PFSK-1 (cell line): Measurements from ENCODE around the gene TAOK1.

ENCODE experiments used
- POLR2AphosphoS5 ChIP-seq: IDR thresholded peaks from 2 replicates; pipeline ENCODE4 v1.6.1; 2012; ENCODE audit warnings: low read depth, mild to moderate bottlenecking, control low read depth, low read length, moderate library complexity
- REST ChIP-seq, 2 experiments: IDR thresholded peaks; 2 replicates each; pipeline versions ENCODE4 v1.6.1 to v1.8.0; 2011 to 2012; ENCODE audit warnings: low read depth in 2 of 2, low read length in 2 of 2, control low read depth in 1 of 2, inconsistent platforms in 1 of 2, mild to moderate bottlenecking in 1 of 2, moderate library complexity in 1 of 2; ENCODE audit not compliant: insufficient read depth in 1 of 2
- SIN3A ChIP-seq: IDR thresholded peaks from 2 replicates; pipeline ENCODE4 v1.6.1; 2012; ENCODE audit warnings: mild to moderate bottlenecking, low read length, moderate library complexity, borderline replicate concordance; ENCODE audit not compliant: insufficient read depth

- no peak for TF ChIP-seq REST (IDR thresholded peaks at IDR 0.05; ENCODE audit: insufficient read depth in 1 of 2, low read depth in 2 of 2, low read length in 2 of 2)
- no peak for TF ChIP-seq POLR2AphosphoS5
- no peak for TF ChIP-seq SIN3A
These were observed 194.4 kb downstream of the TAOK1 start for GRCh38 chr17:29584452-29585079.
